ENCODE results near the gene RPS6KA5. TPM values are rescaled to one million over a fixed set of nuclear protein-coding genes. Genes with fewer than 3 reads are reported as not detected.
"Not testable (repeated sequence)": the region's sequence is repeated elsewhere in the genome, so short reads cannot be mapped to it uniquely, and the experiment has no call there.

The RPS6KA5 gene
- total RNA-seq, 1 experiment from 2014 or later, result 2.6 TPM

GRCh38 chr14:90940318-90940962 is 120.0 kb downstream of the RPS6KA5 start:
- no peak overlapping the region for H3K4me3 ChIP-seq (ENCODE audit: low read depth in 2 of 2, low read length in 2 of 2)
- ChIA-PET CTCF (no interaction called here), POLR2A (interaction anchor here (0.6 kb wide), 1 partner anchor 557 kb away, joined by 19 read pairs; no protein-coding TSS in a partner anchor)
- H3K4me1 ChIP-seq (ENCODE audit: control insufficient read depth, insufficient read depth, low read length), result no peaks in the 10 kb centered on the region
- no peaks in the 10 kb centered on the region for H3K9me3 ChIP-seq (ENCODE audit: control insufficient read depth, insufficient read depth, low read depth, low read length)
- H3K36me3 ChIP-seq (ENCODE audit: control insufficient read depth, insufficient read depth, low read length), result no peaks in the 10 kb centered on the region
- H3K27ac ChIP-seq (ENCODE audit: low read length), result no peak overlapping the region
- no peak for DNase-seq (ENCODE audit: low read depth, low spot score)
- intact Hi-C loops (cut with micrococcal nuclease; ENCODE audit: unreplicated experiment), result no loop called here
- BruUV-seq (replicated peaks), result no TSS peak
- ATAC-seq, result no peak
- no peaks in the 10 kb centered on the region for H3K27me3 ChIP-seq (ENCODE audit: control insufficient read depth, insufficient read depth, low read length)
- in situ Hi-C loops (cut with HindIII; ENCODE audit: low pct_unique_long_range_greater_than_20kb, low sequenced_read_pairs), result no loop called here
- TF ChIP-seq POLR2AphosphoS5 (IDR thresholded peaks at IDR 0.05; ENCODE audit: low read depth, low read length) (no peak), SIN3A (IDR thresholded peaks at IDR 0.05; ENCODE audit: borderline replicate concordance, insufficient read depth, low read depth, low read length) (no peak), REST (IDR thresholded peaks at IDR 0.05; ENCODE audit: insufficient read depth in 1 of 2, low read depth in 2 of 2, low read length in 1 of 2) (no peak), TCF7L2 (IDR thresholded peaks at IDR 0.05; ENCODE audit: low read depth, low read length) (no peak), CTCF (IDR thresholded peaks at IDR 0.05) (no peak)

- H3K4me1 ChIP-seq (ENCODE audit: control insufficient read depth, insufficient read depth, low read length); DNase-seq (ENCODE audit: low read depth, low spot score); in situ Hi-C loops (cut with HindIII; ENCODE audit: low pct_unique_long_range_greater_than_20kb, low sequenced_read_pairs); H3K27ac ChIP-seq (ENCODE audit: low read length); BruUV-seq (replicated peaks); CTCF ChIA-PET; ATAC-seq; H3K27me3 ChIP-seq (ENCODE audit: control insufficient read depth, insufficient read depth, low read length); H3K36me3 ChIP-seq (ENCODE audit: control insufficient read depth, insufficient read depth, low read length); H3K4me3 ChIP-seq (ENCODE audit: low read depth in 2 of 2, low read length in 2 of 2); POLR2A ChIA-PET; H3K9me3 ChIP-seq (ENCODE audit: control insufficient read depth, insufficient read depth, low read depth, low read length); intact Hi-C loops (cut with micrococcal nuclease; ENCODE audit: unreplicated experiment): not testable (repeated sequence)
These were observed 121.1 kb downstream of the RPS6KA5 start for GRCh38 chr14:90939252-90939795.

- in situ Hi-C loops (cut with HindIII; ENCODE audit: low pct_unique_long_range_greater_than_20kb, low sequenced_read_pairs), result no loop called here
- ChIA-PET CTCF (no interaction called here), POLR2A (no interaction called here)
- no peaks in the 10 kb centered on the region for H3K36me3 ChIP-seq (ENCODE audit: control insufficient read depth, insufficient read depth, low read length)
- no peaks in the 10 kb centered on the region for H3K27me3 ChIP-seq (ENCODE audit: control insufficient read depth, insufficient read depth, low read length)
- DNase-seq (ENCODE audit: low read depth, low spot score) (no peak), ATAC-seq (no peak)
- intact Hi-C loops (cut with micrococcal nuclease; ENCODE audit: unreplicated experiment), result no loop called here
- no peak overlapping the region for H3K4me3 ChIP-seq (ENCODE audit: low read depth in 2 of 2, low read length in 2 of 2)
- no peaks in the 10 kb centered on the region for H3K4me1 ChIP-seq (ENCODE audit: control insufficient read depth, insufficient read depth, low read length)
- TF ChIP-seq TCF7L2 (IDR thresholded peaks at IDR 0.05; ENCODE audit: low read depth, low read length) (no peak), CTCF (IDR thresholded peaks at IDR 0.05) (no peak), REST (IDR thresholded peaks at IDR 0.05; ENCODE audit: insufficient read depth in 1 of 2, low read depth in 2 of 2, low read length in 1 of 2) (no peak), POLR2AphosphoS5 (IDR thresholded peaks at IDR 0.05; ENCODE audit: low read depth, low read length) (no peak), SIN3A (IDR thresholded peaks at IDR 0.05; ENCODE audit: borderline replicate concordance, insufficient read depth, low read depth, low read length) (no peak)
- no peak overlapping the region for H3K27ac ChIP-seq (ENCODE audit: low read length)
- H3K9me3 ChIP-seq (ENCODE audit: control insufficient read depth, insufficient read depth, low read depth, low read length), result no peaks in the 10 kb centered on the region
- BruUV-seq (replicated peaks), result no TSS peak
These were observed 121.8 kb downstream of the RPS6KA5 start for GRCh38 chr14:90938615-90939014.
